Neutrophil (primary cell): ENCODE measurements around the gene ZBP1.

ENCODE experiments used
- H3K27ac ChIP-seq: fragments of 200-600 bp; sonication (generic); 2 replicates; pipeline ENCODE4 v1.5.1; 2016; ENCODE audit warnings: mild to moderate bottlenecking, moderate library complexity
- H3K27me3 ChIP-seq: fragments of 200-600 bp; sonication (generic); 2 replicates; pipeline ENCODE4 v1.6.0; 2016; ENCODE audit warnings: mild to moderate bottlenecking
- H3K36me3 ChIP-seq: fragments of 200-600 bp; sonication (generic); 2 replicates; pipeline ENCODE4 v1.5.1; 2017
- H3K4me1 ChIP-seq, 2 experiments: fragments of 200-600 bp in 1 of 2; sonication (generic) in 1 of 2; 1 replicate in 1 of 2; 2 replicates in 1 of 2; pipeline versions ENCODE4 v1.5.1 to v1.6.1; 2013 to 2016; ENCODE audit warnings: low read depth in 1 of 2, low read length in 1 of 2, mild to moderate bottlenecking in 1 of 2, moderate library complexity in 1 of 2; ENCODE audit not compliant: control insufficient read depth in 1 of 2, insufficient read depth in 1 of 2
- H3K4me3 ChIP-seq, 2 experiments: fragments of 200-600 bp in 1 of 2; sonication (generic) in 1 of 2; 1 replicate in 1 of 2; 2 replicates in 1 of 2; pipeline ENCODE4 v1.5.1; 2013 to 2016; ENCODE audit warnings: low read depth in 1 of 2, low read length in 1 of 2, mild to moderate bottlenecking in 1 of 2, moderate library complexity in 1 of 2
- H3K9me3 ChIP-seq: fragments of 200-600 bp; sonication (generic); 2 replicates; pipeline ENCODE4 v1.5.1; 2016
- TF ChIP-seq, protein P1 (sequence below): fragments of 200-600 bp; sonication (generic); IDR thresholded peaks from 2 replicates; pipeline ENCODE4 v1.5.1; 2016; ENCODE audit warnings: antibody characterized with exemption

Gene ZBP1

DNA sequence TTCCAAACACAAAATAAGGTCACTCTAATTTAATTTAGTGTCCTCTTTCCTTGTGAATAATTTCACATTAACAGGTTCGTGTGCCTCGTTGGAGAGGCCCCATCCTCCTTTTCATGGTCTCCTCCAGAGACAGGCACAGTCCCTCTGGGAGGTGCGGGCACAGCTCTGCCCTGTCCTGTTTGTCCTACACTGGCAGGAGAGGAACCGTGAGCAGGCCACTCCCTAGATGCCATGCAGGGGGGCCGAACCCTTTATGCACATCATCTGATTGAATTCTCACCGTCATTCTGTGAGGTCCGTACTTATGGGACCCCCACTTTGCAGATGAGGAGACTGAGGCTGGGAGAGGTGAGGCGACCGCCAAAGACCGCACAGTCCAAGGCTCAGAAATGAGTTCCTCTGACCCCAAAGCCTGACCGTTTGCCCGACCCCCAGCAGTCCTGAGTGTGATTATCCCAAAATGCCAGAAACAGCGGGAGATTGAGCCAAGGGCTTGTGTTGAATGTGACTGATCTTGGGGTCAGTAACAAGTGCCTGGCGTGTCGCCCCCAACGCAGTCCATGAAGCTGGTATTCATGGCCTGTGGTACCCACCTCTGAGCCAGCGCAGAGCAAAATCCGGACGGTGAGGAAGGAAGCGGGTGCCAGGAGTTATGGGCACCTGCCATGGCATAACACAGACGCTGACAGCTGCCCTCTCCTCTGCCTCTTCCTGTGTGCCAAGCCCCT lies 46.0 kb upstream of the ZBP1 start:
- H3K4me3 ChIP-seq = no peak overlapping the region
- no peaks in the 10 kb centered on the region for H3K36me3 ChIP-seq
- H3K9me3 ChIP-seq = no peaks in the 10 kb centered on the region
- H3K27ac ChIP-seq = no peak overlapping the region
- H3K27me3 ChIP-seq = peaks cover 10% of the 10 kb centered on the region
- no peaks in the 10 kb centered on the region for H3K4me1 ChIP-seq
- TF ChIP-seq, protein P1, sequence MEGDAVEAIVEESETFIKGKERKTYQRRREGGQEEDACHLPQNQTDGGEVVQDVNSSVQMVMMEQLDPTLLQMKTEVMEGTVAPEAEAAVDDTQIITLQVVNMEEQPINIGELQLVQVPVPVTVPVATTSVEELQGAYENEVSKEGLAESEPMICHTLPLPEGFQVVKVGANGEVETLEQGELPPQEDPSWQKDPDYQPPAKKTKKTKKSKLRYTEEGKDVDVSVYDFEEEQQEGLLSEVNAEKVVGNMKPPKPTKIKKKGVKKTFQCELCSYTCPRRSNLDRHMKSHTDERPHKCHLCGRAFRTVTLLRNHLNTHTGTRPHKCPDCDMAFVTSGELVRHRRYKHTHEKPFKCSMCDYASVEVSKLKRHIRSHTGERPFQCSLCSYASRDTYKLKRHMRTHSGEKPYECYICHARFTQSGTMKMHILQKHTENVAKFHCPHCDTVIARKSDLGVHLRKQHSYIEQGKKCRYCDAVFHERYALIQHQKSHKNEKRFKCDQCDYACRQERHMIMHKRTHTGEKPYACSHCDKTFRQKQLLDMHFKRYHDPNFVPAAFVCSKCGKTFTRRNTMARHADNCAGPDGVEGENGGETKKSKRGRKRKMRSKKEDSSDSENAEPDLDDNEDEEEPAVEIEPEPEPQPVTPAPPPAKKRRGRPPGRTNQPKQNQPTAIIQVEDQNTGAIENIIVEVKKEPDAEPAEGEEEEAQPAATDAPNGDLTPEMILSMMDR = no peak

DNA sequence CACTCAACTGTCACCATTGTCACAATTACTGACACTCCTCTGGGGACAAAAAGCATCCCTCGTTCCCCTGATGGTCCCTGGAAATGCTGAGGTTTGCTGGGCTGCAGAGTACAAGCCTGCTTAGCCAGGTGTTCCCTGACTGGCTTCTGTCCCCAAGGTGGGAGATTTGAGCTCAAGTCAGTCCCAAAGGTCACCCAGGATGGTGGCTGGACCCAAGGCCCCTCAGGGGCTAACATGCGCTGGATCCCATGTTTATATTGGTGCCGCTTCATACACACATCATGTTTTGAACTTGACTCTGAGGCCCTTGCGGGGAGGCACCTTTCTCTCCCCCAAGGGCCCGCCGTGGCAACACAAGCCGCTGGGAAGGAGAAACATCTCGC lies 45.4 kb upstream of the ZBP1 start:
- TF ChIP-seq, protein P1 = no peak
- H3K27me3 ChIP-seq = peaks cover 3% of the 10 kb centered on the region
- H3K4me1 ChIP-seq = no peaks in the 10 kb centered on the region
- no peaks in the 10 kb centered on the region for H3K9me3 ChIP-seq
- no peak overlapping the region for H3K27ac ChIP-seq
- no peaks in the 10 kb centered on the region for H3K36me3 ChIP-seq
- H3K4me3 ChIP-seq = no peak overlapping the region

DNA sequence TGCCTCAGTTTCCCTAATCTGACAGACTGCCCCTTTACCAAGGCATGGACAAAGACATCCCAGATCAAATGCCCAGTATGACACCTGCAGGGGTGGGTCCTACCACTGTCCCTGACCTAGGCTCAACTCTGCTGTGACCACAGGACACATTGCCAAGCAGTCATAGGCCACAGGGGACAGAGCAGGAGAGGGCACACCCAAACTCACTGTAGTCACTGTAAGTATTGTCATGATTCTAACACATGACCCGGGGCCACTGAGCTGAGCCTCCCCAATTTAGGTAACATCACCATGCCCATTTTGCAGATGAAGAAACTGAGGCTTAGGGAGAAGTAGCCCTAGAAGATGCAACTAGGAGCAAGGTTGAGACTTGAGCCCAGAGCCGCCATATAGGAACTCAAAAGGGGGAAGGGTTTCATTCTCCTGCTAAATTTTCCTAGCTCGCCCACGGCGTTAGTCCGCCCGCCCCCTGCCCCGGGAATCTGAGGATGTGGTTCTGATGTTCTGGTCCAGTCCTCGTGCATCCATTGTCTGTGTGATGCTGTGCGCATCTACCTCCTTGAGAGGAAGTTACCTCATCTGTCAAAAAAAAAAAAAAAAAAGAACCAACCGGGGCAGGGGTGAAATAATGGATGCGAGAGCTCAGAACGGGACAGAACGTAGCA lies 44.8 kb upstream of the ZBP1 start:
- TF ChIP-seq, protein P1 = no peak
- no peaks in the 10 kb centered on the region for H3K4me1 ChIP-seq
- no peak overlapping the region for H3K27ac ChIP-seq
- no peaks in the 10 kb centered on the region for H3K36me3 ChIP-seq
- no peaks in the 10 kb centered on the region for H3K27me3 ChIP-seq
- no peak overlapping the region for H3K4me3 ChIP-seq
- H3K9me3 ChIP-seq = no peaks in the 10 kb centered on the region

DNA sequence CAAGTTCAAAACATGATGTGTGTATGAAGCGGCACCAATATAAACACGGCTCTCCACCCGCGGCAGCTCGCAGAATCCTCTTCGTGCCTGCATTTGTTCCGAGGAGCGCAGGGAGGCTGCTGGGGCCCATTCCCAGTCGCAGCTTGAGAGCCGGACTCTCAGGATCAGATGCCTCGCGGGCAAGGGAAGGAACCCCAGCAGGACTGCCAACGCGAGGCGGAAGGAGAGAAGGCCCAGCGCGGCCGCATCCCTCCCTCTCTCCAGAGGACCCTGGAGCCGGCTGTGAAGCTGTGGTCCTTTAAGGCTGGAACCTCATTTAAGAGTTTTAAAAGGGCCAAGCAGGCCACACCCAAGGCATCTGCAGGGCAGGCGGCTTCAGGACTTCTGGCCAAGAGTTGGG lies 44.2 kb upstream of the ZBP1 start:
- H3K27me3 ChIP-seq = no peaks in the 10 kb centered on the region
- no peaks in the 10 kb centered on the region for H3K36me3 ChIP-seq
- no peak overlapping the region for H3K4me3 ChIP-seq
- H3K27ac ChIP-seq = no peak overlapping the region
- TF ChIP-seq, protein P1 = no peak
- H3K4me1 ChIP-seq = no peaks in the 10 kb centered on the region
- H3K9me3 ChIP-seq = no peaks in the 10 kb centered on the region

DNA sequence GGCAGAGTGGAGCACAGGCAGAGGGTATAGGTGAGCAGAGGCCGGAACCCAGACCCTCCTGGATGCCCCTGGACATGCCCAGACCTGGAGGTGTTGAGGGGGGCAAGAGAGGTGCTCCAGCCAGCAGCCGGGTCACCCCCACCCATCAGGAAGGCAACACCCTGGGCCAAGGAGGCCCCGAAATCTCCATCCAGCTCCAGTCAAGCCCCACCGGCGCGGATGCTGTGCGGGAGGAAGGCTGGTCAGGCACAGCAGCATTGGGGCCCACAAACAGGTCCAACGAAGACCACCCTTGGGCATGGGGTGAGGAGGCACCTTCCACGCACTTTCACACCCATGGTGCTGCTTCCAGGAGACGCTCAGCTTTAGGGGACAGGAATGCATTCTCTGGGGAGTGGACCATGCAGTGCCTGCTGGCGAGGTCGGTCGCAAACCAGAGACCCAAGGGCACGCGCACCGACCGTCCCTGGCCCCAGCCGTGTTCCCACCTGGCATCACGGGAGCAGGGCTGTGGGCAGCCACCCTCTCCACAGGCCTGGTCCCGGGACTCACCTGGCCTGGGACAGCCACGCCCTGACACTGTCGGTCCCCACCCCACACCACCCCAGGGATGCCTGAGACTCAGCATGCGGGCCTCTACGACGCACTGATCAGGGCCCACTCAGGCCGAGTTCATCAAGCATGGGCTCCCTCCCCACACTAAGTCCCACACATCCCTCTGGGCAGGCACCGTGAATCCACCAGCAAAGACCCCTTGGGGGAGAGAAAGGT lies 43.6 kb upstream of the ZBP1 start:
- H3K36me3 ChIP-seq = no peaks in the 10 kb centered on the region
- no peaks in the 10 kb centered on the region for H3K4me1 ChIP-seq
- H3K27ac ChIP-seq = no peak overlapping the region
- H3K4me3 ChIP-seq = no peak overlapping the region
- no peaks in the 10 kb centered on the region for H3K27me3 ChIP-seq
- TF ChIP-seq, protein P1 = no peak
- H3K9me3 ChIP-seq = no peaks in the 10 kb centered on the region
